ENCODE data around the gene SSH3. TPM values are rescaled to one million over a fixed set of nuclear protein-coding genes. Genes with fewer than 3 reads are reported as not detected.
"Not testable (repeated sequence)": the region's sequence is repeated elsewhere in the genome, so short reads cannot be mapped to it uniquely, and the experiment has no call there.

SSH3 gene
- total RNA-seq, 2 experiments from 2014 or later, result 7.4 to 9.1 TPM

DNA sequence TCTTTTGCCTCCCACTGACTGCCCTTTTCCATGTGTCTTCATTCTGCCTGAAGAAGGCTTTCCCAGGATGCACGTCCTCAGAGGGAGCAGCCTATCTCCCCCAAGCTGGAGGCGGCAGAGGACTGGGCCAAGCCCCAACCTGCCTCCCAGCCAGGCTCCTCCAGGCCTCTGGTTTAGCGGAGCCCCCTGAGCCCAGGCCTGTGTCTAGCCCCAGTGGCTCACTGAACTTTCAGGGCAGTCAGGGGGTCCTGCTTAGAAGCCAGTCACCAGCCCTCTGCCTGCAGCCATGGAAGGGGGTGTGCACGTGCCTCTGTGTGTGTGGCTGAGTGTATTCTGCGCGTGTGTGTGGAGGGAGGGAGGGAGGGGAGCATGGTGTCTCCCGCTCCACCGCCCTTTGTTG lies 47.5 kb upstream of the SSH3 start:
- Mint-ChIP-seq H3K27me3 (no peaks in the 10 kb centered on the region), H3K36me3 (ENCODE audit: low read depth) (peaks cover 46% of the 10 kb centered on the region), H3K27ac (peak overlapping the region; percentile 62), H3K9me3 (no peaks in the 10 kb centered on the region), H3K4me3 (no peak overlapping the region), H3K4me1 (ENCODE audit: low read depth) (peaks cover 34% of the 10 kb centered on the region)
- ATAC-seq (no peak), DNase-seq (no peak)
- ChIA-PET POLR2A (interaction anchor here (1.7 to 3.7 kb wide), 4 partner anchors 9 to 43 kb away, joined by 5 to 21 read pairs (median 8); no protein-coding TSS in a partner anchor), CTCF (no interaction called here)
- TF ChIP-seq, protein P1, sequence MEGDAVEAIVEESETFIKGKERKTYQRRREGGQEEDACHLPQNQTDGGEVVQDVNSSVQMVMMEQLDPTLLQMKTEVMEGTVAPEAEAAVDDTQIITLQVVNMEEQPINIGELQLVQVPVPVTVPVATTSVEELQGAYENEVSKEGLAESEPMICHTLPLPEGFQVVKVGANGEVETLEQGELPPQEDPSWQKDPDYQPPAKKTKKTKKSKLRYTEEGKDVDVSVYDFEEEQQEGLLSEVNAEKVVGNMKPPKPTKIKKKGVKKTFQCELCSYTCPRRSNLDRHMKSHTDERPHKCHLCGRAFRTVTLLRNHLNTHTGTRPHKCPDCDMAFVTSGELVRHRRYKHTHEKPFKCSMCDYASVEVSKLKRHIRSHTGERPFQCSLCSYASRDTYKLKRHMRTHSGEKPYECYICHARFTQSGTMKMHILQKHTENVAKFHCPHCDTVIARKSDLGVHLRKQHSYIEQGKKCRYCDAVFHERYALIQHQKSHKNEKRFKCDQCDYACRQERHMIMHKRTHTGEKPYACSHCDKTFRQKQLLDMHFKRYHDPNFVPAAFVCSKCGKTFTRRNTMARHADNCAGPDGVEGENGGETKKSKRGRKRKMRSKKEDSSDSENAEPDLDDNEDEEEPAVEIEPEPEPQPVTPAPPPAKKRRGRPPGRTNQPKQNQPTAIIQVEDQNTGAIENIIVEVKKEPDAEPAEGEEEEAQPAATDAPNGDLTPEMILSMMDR (IDR thresholded peaks at IDR 0.05), result no peak
- intact Hi-C loops (cut with micrococcal nuclease), result no loop called here

- no peaks in the 10 kb centered on the region for H3K27me3 Mint-ChIP-seq
- no peak overlapping the region for H3K4me3 Mint-ChIP-seq
- H3K27ac Mint-ChIP-seq, result peak overlapping the region; percentile 52
These were observed 46.7 kb upstream of the SSH3 start for GRCh38 chr11:67256477-67257135.

GRCh38 chr11:67260406-67260805 lies 42.9 kb upstream of the SSH3 start:
- CTCF ChIA-PET, result no interaction called here
- no peak for ATAC-seq
- TF ChIP-seq, protein P1 (IDR thresholded peaks at IDR 0.05), result no peak
- H3K36me3 Mint-ChIP-seq (ENCODE audit: low read depth), result peaks cover 13% of the 10 kb centered on the region
- DNase-seq, result no peak
- peaks cover 46% of the 10 kb centered on the region for H3K4me1 Mint-ChIP-seq (ENCODE audit: low read depth)
- POLR2A ChIA-PET, result interaction anchor here (0.8 kb wide), 1 partner anchor 13 kb away, joined by 3 read pairs; no protein-coding TSS in a partner anchor
- peak overlapping the region; percentile 62 for H3K4me3 Mint-ChIP-seq
- H3K27me3 Mint-ChIP-seq, result no peaks in the 10 kb centered on the region
- H3K27ac Mint-ChIP-seq, result no peak overlapping the region
- no peaks in the 10 kb centered on the region for H3K9me3 Mint-ChIP-seq
- intact Hi-C loops (cut with micrococcal nuclease), result no loop called here

More at GRCh38 chr11:67256477-67257135, 46.7 kb upstream of the SSH3 start:
- H3K4me1 Mint-ChIP-seq (ENCODE audit: low read depth), result peaks cover 34% of the 10 kb centered on the region
- intact Hi-C loops (cut with micrococcal nuclease), result no loop called here
- H3K9me3 Mint-ChIP-seq, result no peaks in the 10 kb centered on the region
- TF ChIP-seq, protein P1 (IDR thresholded peaks at IDR 0.05), result no peak
- ChIA-PET POLR2A (interaction anchor here (1.7 to 3.7 kb wide), 4 partner anchors 10 to 42 kb away, joined by 5 to 21 read pairs (median 8); no protein-coding TSS in a partner anchor), CTCF (no interaction called here)
- ATAC-seq (no peak), DNase-seq (no peak)
- H3K36me3 Mint-ChIP-seq (ENCODE audit: low read depth), result peaks cover 42% of the 10 kb centered on the region

DNA sequence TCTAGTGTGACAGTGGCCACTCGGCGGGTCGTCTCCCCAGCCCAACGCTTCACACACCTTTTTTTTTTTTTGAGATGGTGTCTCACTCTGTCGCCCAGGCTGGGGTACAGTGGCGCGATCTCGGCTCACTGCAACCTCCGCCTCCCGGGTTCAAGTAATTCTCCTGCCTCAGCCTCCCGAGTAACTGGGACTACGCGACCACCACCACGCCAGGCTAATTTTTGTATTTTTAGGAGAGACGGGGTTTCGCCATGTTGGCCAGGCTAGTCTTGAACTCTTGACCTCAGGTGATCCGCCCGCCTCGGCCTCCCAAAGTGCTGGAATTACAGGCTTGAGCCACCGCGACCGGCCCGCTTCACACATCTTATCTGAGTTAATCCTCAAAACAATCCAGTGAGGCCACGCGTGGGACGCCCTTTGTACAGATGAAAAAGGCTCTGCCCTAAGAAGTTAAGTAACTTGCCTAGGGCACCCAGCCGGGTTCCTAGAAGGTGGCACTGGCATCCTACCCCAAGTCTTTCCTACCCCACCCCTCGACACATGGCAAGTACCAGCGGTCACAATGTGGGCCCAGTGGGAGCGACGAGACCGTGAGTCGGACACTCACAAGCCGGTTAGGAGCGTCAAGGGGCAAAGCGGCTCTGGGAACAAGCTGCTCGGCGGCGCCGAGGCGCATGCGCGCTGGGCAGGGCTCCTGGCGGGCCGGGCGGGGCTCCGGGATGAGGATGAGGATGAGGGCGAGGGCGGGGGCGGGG lies 42.3 kb upstream of the SSH3 start:
- H3K9me3 Mint-ChIP-seq; intact Hi-C loops (cut with micrococcal nuclease); H3K27ac Mint-ChIP-seq; ATAC-seq; H3K36me3 Mint-ChIP-seq (ENCODE audit: low read depth); H3K27me3 Mint-ChIP-seq: not testable (repeated sequence)
- POLR2A ChIA-PET, result interaction anchor here (0.8 to 19.8 kb wide), 7 partner anchors 9 to 30 kb away, joined by 3 to 308 read pairs (median 13); partner anchors contain the start of gene ANKRD13D
- H3K4me3 Mint-ChIP-seq, result peak overlapping the region; percentile 62
- peak; percentile 57 for DNase-seq
- CTCF ChIA-PET, result interaction anchor here (1.1 to 4.9 kb wide), 13 partner anchors 9 to 122 kb away, joined by 5 to 60 read pairs (median 15); partner anchors contain the start of genes ANKRD13D and POLD4
- peaks cover 52% of the 10 kb centered on the region for H3K4me1 Mint-ChIP-seq (ENCODE audit: low read depth)

- ATAC-seq (no peak), DNase-seq (no peak)
- H3K4me1 Mint-ChIP-seq (ENCODE audit: low read depth), result peaks cover 52% of the 10 kb centered on the region
- H3K4me3 Mint-ChIP-seq, result peak overlapping the region; percentile 40
- H3K9me3 Mint-ChIP-seq, result no peaks in the 10 kb centered on the region
- CTCF ChIA-PET, result interaction anchor here (0.9 to 4.9 kb wide), 24 partner anchors 8 to 181 kb away, joined by 3 to 60 read pairs (median 8); partner anchors contain the start of genes ANKRD13D, POLD4, PPP1CA and SSH3
- H3K27me3 Mint-ChIP-seq, result no peaks in the 10 kb centered on the region
- intact Hi-C loops (cut with micrococcal nuclease), result no loop called here
- POLR2A ChIA-PET, result interaction anchor here (0.8 to 19.8 kb wide), 11 partner anchors 10 to 135 kb away, joined by 3 to 308 read pairs (median 9); partner anchors contain the start of gene ANKRD13D
- H3K36me3 Mint-ChIP-seq (ENCODE audit: low read depth), result peaks cover 8% of the 10 kb centered on the region
- TF ChIP-seq, protein P1 (IDR thresholded peaks at IDR 0.05), result no peak
- H3K27ac Mint-ChIP-seq, result no peak overlapping the region
These were observed 41.7 kb upstream of the SSH3 start for GRCh38 chr11:67261640-67261945.
